Measurements from ENCODE around the gene DNAJC5. TPM values are rescaled to one million over a fixed set of nuclear protein-coding genes. Genes with fewer than 3 reads are reported as not detected.
A peak's percentile ranks its signal among the peaks of the same experiment; 100 is the strongest.

The DNAJC5 gene
- total RNA-seq, 3 donors from 2014 or later: 57.5 to 65.9 (median 65.4) TPM

DNA sequence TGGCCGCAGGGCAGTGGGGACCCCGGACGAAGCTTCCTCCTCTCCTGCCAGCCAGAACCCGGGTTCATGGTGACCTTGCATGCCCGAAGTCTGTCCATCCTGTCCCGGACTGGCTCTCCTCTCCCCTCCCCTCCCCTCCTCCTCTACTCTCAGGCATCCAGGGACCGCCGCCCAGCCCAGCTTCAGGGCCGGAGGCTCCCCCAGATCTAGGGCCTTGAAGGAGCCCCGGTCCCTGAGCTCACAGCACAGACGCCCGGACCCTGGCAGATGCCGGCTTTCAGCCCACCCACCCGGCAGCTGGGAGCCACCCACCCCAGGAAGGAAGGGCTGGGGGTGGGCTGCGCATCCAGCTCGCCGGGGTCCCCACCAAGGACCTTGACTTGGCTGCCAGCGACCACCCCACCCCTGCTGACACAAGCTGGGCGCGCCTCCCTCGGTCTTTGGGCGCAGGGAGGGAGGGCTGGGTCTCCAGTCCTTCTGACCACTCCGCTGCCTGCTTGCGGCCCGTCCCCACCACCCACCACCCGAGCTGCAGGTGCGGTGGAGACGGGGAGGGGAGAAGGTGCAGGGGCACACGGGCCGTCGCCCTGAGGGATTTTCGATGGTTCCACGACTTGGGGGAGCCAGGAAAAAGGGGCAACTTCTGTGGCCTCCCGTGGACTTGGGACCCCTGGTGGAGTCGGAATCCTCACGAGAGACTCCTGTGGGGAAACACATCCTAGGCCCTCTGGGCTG is 39.4 kb upstream of the DNAJC5 start:
- no peak for DNase-seq
- no peak for ATAC-seq
- TF ChIP-seq, protein P1, sequence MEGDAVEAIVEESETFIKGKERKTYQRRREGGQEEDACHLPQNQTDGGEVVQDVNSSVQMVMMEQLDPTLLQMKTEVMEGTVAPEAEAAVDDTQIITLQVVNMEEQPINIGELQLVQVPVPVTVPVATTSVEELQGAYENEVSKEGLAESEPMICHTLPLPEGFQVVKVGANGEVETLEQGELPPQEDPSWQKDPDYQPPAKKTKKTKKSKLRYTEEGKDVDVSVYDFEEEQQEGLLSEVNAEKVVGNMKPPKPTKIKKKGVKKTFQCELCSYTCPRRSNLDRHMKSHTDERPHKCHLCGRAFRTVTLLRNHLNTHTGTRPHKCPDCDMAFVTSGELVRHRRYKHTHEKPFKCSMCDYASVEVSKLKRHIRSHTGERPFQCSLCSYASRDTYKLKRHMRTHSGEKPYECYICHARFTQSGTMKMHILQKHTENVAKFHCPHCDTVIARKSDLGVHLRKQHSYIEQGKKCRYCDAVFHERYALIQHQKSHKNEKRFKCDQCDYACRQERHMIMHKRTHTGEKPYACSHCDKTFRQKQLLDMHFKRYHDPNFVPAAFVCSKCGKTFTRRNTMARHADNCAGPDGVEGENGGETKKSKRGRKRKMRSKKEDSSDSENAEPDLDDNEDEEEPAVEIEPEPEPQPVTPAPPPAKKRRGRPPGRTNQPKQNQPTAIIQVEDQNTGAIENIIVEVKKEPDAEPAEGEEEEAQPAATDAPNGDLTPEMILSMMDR (IDR thresholded peaks at IDR 0.05): no peak
- Histone ChIP-seq H3K4me3 (no peak overlapping the region), H3K4me1 (ENCODE audit: low read depth) (peaks cover 17% of the 10 kb centered on the region), H3K9me3 (no peaks in the 10 kb centered on the region), H3K36me3 (ENCODE audit: low read depth) (no peaks in the 10 kb centered on the region)
- intact Hi-C loops (cut with DNase I, micrococcal nuclease): loop anchor here in 1 of 2 donors (5.0 kb wide), 1 partner anchor 208 kb away; no protein-coding TSS in a partner anchor

DNA sequence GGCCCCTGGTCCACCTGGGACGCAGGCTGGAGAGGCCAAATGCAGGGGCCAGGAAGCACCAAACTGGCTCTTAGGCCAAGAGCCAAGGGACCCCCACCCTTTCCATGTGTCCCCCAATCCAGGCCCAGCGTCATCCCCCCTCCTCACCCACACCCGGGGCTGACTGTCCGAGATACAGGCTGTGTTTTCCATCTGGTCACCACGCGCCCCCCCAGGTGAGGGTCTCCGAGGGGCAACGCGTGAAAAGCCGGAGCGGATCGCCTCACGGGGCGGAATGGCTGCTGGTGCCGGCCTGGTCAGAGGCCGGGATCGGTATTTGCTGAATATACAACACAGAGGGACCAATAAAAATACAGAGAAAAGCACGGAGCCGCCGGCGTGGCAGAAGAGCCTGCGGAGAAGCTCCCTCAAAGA is 38.8 kb upstream of the DNAJC5 start:
- H3K4me3 ChIP-seq: no peak overlapping the region
- peaks cover 17% of the 10 kb centered on the region for H3K4me1 ChIP-seq (ENCODE audit: low read depth)
- DNase-seq: no peak
- intact Hi-C loops (cut with DNase I, micrococcal nuclease): loop anchor here in 1 of 2 donors (5.0 kb wide), 1 partner anchor 209 kb away; no protein-coding TSS in a partner anchor
- no peaks in the 10 kb centered on the region for H3K9me3 ChIP-seq
- TF ChIP-seq, protein P1 (IDR thresholded peaks at IDR 0.05): no peak
- ATAC-seq: no peak
- H3K36me3 ChIP-seq (ENCODE audit: low read depth): no peaks in the 10 kb centered on the region

DNA sequence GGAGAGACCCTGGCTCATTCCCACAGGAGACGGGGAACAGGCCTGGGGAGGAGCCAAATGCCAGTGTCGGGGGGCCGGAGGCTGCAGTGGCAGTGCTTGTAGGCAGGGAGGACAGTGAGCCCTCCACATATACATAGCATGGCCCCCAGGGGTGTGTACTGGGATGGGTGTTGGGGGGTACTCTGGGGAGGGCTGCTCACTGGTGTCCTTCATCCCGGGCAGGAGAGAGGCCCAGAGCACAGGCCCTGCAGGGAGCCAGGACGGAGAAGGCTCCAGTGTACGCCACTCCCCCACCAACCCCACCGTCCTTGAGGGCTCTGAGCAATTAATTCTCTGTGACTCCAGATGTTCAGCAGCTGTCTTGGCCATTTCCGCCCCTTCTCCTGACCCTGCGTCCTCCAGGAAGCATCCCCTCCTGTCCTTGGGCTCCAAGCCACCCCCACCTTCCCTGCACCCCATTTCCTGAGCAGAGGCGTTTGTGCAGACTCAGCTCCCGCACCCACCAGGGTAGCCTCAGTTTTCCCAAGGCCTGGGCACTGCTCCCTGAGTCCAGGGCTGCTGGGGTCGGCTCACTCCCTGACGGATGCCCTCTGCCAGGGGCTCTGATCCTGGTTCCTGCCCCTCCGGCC is 37.0 kb upstream of the DNAJC5 start:
- Histone ChIP-seq H3K36me3 (ENCODE audit: low read depth) (peaks cover 3% of the 10 kb centered on the region), H3K4me3 (no peak overlapping the region), H3K9me3 (no peaks in the 10 kb centered on the region), H3K4me1 (ENCODE audit: low read depth) (peaks cover 17% of the 10 kb centered on the region)
- ATAC-seq (peak; percentile 8), DNase-seq (peak in 1 of 3 donors; percentile 30)
- intact Hi-C loops (cut with DNase I, micrococcal nuclease): loop anchor here in 1 of 2 donors (5.0 kb wide), 1 partner anchor 211 kb away; no protein-coding TSS in a partner anchor
- TF ChIP-seq, protein P1 (IDR thresholded peaks at IDR 0.05): no peak

DNA sequence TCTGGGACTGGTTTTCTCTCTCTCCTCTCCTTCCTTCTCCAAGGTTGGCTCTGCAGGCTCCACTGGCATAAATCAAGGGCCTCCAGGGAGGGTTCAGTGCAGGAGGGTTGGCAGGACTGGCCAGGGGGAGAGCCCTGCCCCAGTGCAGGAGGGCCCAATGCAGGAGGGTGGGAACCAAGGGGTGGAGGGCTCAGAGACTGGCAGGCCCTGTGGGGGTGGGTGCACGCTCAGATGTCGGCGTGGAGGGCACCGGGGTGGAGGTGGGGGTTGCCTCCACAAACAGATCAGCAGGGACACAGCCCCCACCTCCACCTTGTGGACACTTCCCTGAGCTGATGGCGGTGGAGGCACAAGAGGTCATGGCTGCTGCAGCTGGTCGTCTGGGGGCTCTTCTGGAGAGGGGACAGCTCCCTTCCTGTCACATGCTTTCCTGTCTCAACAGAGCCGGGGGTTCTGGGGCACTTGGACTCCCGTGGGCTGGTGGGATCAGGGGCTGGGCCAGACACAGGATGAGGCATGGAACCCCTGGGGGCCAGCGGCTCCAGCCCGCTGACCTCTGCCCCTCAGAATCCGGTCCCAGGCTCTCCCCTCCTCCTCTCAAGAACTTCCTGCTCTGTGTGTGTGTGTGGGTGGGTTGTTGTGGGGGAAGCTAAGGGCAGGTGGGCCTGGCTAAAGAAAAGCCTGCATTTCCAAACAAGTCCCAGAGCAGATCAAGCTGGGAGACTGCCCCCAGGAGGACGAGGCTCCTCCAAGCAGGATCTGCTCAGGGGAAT is 36.3 kb upstream of the DNAJC5 start:
- DNase-seq: no peak
- Histone ChIP-seq H3K9me3 (no peaks in the 10 kb centered on the region), H3K4me1 (ENCODE audit: low read depth) (peaks cover 22% of the 10 kb centered on the region), H3K36me3 (ENCODE audit: low read depth) (peaks cover 3% of the 10 kb centered on the region), H3K4me3 (no peak overlapping the region)
- TF ChIP-seq, protein P1 (IDR thresholded peaks at IDR 0.05): no peak
- ATAC-seq: peak; percentile 2
- intact Hi-C loops (cut with DNase I, micrococcal nuclease): loop anchor here in 1 of 2 donors (5.0 kb wide), 1 partner anchor 211 kb away; no protein-coding TSS in a partner anchor

DNA sequence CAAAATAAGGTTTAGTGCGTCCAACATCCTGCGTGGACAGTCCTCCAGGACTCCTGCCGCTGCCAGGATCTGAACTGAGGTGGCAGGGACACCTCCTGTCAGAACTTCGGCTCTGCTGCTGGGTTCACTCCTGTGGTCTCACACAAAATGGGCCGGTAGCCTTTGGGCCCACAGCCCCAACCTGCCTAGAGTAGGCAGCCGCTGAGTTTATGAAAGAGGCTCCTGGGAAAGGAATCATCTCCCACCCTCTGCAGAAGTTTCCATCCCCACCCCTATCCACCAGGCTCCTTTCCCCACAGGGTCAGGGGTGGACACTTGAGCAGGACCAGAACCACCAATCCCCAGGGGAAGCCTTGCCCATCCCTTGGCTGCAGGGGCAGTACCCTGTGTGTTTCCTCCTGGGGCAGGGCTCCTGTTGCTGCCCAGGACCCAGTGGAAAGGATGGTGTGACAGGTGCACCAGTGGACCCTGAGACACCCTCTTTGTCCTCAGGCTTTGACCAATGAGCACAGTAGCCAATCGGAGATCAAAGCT is 35.7 kb upstream of the DNAJC5 start:
- Histone ChIP-seq H3K36me3 (ENCODE audit: low read depth) (peaks cover 3% of the 10 kb centered on the region), H3K9me3 (no peaks in the 10 kb centered on the region), H3K4me3 (no peak overlapping the region), H3K4me1 (ENCODE audit: low read depth) (peaks cover 25% of the 10 kb centered on the region)
- intact Hi-C loops (cut with DNase I, micrococcal nuclease): loop anchor here in 1 of 2 donors (5.0 kb wide), 1 partner anchor 212 kb away; no protein-coding TSS in a partner anchor
- TF ChIP-seq, protein P1 (IDR thresholded peaks at IDR 0.05): no peak
- DNase-seq (no peak), ATAC-seq (no peak)
